Choroid plexus epithelial cell (primary cell): ENCODE data around the gene FADS2.

Source experiments
- DNase-seq: peaks from one replicate; pipeline ENCODE4 v3.0.0-alpha.2; 2010; ENCODE audit warnings: low read depth
- H3K4me3 ChIP-seq: 2 replicates; pipeline ENCODE4 v1.5.1; 2011; ENCODE audit warnings: low read depth, mild to moderate bottlenecking, control low read depth, low read length, moderate library complexity
- TF ChIP-seq, protein P1 (sequence below): conservative IDR thresholded peaks from 2 replicates; pipeline ENCODE4 v1.5.1; 2011; ENCODE audit warnings: low read depth, mild to moderate bottlenecking, control low read depth, inconsistent platforms, low read length, moderate library complexity

Gene FADS2

GRCh38 chr11:61827571-61828378 is at the start of gene FADS2:
Gene FADS2 (plus strand): TSS chr11:61828300. CDS start chr11:61828391, 91 bp downstream.
- peak; percentile 94 for DNase-seq
- peak within 1 kb of the TSS; percentile 67 for H3K4me3 ChIP-seq
- TF ChIP-seq, protein P1, sequence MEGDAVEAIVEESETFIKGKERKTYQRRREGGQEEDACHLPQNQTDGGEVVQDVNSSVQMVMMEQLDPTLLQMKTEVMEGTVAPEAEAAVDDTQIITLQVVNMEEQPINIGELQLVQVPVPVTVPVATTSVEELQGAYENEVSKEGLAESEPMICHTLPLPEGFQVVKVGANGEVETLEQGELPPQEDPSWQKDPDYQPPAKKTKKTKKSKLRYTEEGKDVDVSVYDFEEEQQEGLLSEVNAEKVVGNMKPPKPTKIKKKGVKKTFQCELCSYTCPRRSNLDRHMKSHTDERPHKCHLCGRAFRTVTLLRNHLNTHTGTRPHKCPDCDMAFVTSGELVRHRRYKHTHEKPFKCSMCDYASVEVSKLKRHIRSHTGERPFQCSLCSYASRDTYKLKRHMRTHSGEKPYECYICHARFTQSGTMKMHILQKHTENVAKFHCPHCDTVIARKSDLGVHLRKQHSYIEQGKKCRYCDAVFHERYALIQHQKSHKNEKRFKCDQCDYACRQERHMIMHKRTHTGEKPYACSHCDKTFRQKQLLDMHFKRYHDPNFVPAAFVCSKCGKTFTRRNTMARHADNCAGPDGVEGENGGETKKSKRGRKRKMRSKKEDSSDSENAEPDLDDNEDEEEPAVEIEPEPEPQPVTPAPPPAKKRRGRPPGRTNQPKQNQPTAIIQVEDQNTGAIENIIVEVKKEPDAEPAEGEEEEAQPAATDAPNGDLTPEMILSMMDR = no peak

DNA sequence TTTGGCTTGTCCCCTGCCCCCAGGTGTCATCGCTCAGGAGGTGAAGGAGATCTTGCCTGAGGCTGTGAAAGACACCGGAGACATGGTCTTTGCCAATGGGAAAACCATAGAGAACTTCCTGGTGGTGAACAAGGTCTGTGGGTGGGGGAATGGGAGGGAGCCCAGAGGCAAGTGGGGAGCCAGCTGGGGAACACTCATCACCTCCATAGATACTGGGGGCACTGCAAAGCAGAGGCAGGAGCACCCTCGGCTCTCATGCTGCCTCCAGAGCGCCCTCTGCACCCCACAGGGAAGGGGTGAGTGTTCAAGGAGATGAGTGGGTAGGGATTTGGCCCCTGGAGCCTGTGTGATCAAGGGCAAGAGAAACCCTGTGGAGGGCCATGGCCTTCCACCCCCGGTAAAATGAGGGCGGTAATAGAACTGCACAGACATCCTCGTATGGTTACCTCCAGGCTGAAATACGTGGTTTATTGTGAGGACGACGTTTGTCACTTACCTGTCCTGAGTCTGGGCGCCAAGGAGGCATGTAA is 49.7 kb upstream of the FADS2 start:
- no peak for DNase-seq
- TF ChIP-seq, protein P1 = no peak
- no peak overlapping the region for H3K4me3 ChIP-seq

- DNase-seq = no peak
- TF ChIP-seq, protein P1 = no peak
- no peak overlapping the region for H3K4me3 ChIP-seq
Measured at GRCh38 chr11:61778920-61779650, 49.0 kb upstream of the FADS2 start.

- no peak overlapping the region for H3K4me3 ChIP-seq
- TF ChIP-seq, protein P1 = no peak
- no peak for DNase-seq
Measured at GRCh38 chr11:61779666-61780525, 48.2 kb upstream of the FADS2 start.

GRCh38 chr11:61780581-61781162 is 47.4 kb upstream of the FADS2 start:
- TF ChIP-seq, protein P1 = no peak
- H3K4me3 ChIP-seq = no peak overlapping the region
- no peak for DNase-seq

- TF ChIP-seq, protein P1 = no peak
- H3K4me3 ChIP-seq = no peak overlapping the region
- DNase-seq = no peak
Measured at GRCh38 chr11:61781585-61781984, 46.5 kb upstream of the FADS2 start.
